RKO (cell line): Measurements from ENCODE around the gene TP73.

ENCODE experiments used
- DNase-seq: peaks from one replicate; pipeline ENCODE4 v3.0.0-alpha.2; 2016; ENCODE audit warnings: low spot score

TP73 gene

DNA sequence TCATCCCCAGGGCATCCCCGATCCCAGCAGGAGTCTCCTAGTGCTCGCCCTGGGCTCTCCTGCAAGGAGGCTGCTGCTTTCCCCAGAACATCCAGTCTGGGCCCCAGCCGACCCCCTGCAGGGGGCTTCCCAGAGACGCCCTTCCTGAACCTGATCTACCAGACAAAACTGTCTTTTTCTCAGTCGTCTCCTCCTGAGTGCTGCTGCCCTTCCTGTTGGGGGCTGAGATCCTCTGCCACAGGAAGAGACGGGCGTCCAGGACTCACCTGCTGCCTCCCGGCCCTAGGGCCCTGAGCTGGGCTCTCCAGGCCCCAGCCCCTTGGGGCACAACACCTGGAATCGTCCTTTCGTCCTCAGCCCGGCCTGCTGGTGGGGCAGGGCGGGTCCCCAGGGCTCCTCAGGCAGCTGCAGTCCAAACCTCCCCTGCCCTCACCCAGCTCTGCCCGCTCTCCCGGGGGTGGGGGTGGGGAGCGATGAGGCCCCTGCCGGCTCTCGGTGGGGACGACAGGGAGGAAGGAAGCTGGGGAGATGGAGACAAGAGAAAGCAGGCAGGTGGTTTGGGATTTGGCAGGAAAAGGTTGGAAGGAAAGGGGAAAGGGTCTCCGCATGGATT, 36.9 kb downstream of the TP73 start:
- DNase-seq: no peak

DNA sequence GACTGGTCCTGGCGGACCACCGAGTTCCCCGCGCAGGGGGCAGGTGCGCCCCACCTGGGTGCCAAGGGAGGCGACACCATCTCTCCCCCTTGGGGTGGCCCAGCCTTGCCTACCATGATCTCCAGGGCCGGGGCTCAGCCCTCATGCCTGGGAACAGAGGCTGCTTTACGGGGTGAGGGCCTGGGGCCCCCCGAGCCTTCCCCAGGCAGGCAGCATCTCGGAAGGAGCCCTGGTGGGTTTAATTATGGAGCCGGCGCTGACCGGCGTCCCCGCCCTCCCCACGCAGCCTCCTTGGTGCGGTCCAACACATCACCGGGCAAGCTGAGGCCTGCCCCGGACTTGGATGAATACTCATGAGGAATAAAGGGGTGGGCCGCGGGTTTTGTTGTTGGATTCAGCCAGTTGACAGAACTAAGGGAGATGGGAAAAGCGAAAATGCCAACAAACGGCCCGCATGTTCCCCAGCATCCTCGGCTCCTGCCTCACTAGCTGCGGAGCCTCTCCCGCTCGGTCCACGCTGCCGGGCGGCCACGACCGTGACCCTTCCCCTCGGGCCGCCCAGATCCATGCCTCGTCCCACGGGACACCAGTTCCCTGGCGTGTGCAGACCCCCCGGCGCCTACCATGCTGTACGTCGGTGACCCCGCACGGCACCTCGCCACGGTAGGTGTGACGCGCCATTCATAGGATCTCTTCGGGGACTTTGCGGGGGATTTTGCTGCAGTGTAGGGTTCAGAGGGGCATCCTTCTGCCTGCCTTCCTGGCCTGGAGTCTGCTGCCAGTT, 38.2 kb downstream of the TP73 start:
- DNase-seq: no peak

DNA sequence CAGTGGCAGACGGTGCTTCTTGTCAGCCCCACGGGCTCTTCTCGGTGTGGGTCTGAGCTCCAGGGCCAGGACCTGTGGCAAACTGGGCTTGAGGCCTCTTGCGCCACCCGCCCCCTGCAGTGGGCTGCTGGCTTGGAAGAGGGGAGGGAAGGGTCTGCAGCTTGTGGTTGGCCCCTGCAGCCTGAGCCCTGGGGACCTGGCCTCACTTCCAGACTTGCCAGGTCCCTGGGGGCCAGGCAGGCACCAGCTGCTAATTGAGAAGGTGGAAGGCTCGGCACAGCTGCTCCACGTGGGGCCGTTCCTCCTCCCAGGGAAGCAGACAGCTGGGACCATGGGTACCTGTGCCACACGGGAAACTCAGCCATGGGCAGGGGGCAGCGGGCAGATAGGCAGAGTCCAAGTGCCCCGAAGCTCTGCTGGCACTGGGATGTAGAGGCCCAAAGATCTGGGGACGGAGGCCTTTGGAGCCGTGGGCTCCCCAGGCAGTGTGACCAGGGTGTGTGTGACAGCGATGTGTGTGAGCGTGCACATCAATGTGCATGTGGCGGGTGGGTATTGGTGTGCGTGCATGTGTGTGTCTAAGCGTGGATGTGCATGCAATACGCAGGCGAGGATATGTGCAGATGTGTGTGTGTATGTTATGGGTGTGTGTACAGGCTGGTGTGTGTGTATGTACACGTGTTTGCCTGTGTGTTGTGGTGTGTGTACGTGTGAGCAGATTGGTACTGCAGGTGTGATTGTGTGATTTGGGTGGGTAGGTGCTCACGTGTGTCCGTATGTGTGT, 39.3 kb downstream of the TP73 start:
- no peak for DNase-seq

DNA sequence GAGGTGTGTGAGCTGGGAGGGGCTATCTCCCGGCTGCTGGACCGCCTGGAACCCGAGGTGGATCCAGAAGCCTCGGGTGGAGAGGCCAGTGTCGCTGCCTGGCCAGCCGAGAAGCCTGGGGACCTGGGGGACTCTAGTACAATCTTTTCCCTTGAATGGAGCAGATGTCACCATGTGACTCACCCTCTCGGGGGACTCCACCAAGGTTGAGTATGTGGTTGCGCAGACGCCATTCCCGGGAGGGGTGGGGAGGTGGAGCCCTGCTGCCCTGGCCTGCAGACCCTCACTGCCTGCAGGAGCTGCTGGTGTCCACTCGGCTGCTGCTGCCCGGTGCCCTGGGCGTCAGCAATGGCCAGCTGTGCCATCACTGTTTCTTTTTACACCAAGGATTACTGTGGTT, 40.3 kb downstream of the TP73 start:
- DNase-seq: no peak

DNA sequence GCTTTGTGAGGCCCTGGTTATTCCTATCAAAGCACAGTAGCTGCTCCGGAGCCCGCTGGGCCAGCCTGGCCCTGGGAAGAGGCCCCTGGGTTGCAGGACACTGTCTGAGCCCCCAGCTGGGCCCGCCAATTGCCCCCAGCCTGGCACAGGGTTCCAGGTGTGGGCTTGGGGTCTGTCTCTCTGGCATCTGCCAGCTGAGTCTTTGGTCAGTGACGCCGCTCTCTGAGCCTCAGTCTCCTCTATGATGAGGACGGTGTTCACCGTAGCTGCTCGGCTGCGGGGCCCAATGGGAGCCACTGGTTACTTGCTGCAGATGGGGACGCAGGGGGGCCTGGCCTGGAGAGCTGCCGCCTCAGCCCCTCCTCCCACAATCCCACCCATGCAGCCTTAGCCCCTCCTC, 41.0 kb downstream of the TP73 start:
- no peak for DNase-seq

DNA sequence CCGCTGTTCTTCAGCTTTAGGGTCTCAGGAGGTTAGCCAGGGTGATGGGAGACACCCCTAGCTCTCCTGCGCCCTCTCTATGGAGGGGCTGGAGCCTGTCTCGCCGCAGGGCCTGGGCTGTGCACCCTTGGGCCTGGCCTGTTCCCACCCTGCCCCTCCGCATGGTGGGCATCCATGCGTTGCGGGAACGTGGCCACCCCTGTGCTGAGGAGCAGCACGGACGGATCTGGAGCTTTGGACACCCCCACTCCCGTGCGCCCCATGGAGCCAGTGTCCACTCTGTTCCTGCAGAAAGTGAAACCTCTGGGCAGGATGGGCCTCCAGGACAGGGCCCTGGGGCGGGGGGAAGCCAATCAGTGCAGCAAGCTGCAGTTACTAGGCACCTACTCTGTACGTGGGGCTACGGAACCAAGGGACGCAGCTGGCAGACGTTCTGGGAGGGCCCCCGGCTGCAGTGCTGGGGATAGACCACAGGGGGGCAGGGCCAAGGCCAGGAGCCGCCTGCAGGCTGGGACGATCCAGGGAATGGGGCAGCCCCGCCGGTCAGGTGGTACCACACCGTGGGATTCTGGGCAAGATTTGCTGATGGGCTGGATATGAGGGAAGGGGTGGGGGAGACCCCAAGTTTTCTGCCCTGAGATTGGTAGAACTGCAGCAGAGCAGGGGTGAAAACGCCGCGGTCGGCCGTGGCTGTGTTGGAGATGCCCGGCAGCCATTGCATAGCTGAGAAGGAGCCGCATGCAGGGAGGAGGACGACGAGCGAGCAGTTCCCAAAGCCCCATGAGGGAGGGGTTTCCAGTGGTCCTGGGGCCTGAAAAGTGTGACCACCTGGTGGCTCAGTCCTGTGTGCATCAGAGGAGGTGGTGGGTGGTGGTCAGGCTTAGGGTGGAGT, 43.3 kb downstream of the TP73 start:
- DNase-seq: no peak

DNA sequence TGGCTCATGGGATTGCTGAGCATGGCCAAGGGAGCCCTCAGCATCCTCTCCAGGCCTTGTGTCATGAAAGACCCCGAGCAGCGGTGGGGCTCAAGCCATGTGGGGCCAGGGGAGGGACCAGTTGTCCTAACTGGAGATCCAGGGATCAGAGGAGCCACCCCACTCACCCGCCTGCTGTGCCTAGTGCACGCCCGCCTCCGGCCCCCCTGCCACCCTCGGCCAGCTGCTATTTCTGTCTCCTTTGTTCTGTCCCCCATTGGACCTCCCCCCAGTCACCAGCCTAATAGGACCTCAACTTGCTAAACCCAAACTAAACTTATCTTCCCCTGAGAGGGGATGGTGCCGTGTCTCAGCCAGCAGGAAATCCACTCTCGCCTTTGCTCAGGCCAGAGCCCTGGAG, 44.4 kb downstream of the TP73 start:
- DNase-seq: no peak

DNA sequence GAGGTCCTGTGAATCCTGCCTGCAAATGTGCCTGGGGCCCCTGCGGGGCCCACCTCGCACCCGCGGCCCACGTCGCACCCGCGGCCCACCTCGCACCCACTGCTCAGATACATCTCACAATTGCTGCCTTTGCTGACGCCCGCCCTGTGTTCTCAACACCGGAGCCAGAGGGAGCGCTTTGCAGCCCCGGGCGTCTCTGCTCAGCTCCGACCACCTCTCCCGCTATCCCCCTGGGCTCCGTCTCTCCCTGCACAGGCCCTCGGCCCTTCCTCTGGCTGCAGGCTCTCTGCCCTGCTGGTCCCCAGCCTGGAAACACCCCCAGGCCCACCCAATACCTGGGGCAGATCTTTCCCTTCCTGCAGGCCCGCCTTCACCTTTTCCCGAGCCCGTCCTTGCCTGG, 44.8 kb downstream of the TP73 start:
- no peak for DNase-seq

DNA sequence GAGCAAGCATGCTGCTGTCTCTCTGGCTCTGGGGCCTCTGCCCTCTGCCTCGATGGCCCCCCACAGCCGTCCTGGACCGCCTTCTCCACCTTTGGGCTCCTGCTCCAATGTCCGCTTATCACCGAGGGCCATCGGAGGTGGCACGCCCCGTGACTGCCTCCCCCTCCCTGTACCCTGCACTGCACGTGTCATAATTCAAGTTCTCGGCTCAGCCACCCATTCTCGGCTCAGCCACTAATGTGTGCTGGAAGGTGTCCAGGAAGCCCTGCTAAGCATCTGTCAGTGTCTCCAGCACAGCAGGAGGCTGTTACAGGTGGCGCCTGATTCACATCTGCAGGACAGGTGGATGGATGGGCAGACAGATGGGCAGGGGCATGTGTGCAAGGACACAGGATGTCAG, 45.5 kb downstream of the TP73 start:
- no peak for DNase-seq

DNA sequence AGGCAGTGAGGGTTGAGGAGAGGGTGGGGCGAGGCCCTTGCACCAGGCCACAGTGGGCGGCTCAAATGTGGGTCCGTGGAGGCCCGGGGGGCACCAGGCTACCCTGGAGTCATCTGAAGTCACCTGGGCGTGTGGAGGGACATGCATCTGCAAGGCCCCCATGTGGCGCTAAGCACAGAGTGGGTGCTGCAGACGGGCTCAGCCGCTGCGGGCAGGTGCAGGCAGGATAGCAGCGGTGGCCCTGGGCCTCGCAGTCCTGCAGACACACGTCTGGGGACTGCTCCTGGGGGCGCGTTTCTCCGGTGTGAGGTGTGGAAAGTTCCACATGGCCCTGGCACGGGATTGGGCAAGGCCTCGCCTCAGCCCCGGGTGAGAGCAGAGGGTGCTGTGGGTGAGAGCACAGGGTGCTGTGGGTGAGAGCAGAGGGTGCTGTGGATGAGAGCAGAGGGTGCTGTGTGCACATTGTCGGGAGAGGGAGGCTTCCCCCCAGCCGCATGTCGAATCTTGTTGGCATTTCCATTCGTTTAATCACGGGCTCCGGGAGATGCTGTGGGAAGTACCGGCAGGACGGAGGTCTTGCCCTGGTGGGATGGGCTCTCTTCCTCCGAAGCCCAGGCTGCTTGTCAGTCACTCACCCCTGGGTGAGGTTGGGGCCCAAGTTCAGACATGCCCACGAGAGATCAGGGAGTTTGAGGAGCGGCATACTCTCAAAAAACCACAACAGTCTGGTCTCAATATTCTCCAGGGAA, 46.5 kb downstream of the TP73 start:
- DNase-seq: no peak

DNA sequence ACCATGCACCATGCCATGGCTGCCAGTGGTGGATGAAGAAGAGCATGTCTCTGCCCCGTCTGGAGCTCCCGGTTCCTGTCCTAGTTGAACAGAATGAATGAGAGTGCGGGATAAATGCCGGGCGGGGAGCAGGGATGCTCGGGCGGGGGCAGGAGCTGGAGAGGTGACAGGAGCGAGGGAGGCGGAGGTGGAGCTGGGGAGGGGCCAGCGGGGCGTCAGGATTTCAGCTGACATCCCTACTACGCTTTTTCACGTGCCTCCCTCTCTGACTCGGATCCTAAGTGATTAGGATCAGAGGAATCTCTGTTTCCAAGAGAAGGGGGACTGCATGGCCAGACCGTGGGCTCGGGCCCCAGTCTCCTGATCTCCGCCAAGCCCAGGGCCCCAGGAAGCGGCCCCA, 47.3 kb downstream of the TP73 start:
- DNase-seq: no peak

DNA sequence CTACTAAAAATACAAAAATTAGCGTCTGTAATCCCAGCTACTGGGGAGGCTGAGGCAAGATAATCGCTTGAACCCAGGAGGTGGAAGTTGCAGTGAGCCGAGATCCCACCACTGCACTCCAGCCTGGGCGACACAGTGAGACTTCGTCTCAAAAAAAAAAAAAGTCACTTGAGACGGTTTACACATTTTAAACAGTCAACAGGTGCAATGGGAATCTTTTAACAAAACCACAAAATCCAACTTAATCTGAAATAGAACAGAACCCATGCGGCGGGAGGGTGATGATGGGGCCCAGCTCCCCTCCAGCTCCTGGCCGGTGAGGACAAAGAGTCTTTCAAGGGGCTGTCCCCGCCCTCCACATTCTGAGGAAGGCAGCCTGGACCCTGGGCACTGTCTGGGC, 48.3 kb downstream of the TP73 start:
- DNase-seq: no peak

DNA sequence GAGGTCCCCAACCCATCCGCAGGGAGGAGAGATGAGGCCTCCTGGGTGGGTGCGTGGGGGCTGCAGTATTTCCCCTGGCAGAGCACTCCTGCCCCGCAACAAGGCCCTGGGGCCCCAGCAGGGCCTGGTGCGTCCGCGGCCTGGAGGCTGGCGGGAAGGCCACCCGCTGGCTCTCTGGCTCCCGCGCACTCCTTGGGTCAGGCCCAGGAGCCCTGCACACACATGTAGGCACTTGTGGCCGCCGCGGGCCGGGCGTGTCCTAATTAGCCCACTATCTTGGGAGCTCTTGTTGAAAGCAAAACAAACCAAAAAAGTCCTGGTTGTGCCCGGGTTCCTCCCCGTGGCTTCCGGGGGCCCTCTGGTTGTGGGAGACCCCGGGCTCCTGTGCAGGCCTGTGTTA, 50.2 kb downstream of the TP73 start:
- no peak for DNase-seq

DNA sequence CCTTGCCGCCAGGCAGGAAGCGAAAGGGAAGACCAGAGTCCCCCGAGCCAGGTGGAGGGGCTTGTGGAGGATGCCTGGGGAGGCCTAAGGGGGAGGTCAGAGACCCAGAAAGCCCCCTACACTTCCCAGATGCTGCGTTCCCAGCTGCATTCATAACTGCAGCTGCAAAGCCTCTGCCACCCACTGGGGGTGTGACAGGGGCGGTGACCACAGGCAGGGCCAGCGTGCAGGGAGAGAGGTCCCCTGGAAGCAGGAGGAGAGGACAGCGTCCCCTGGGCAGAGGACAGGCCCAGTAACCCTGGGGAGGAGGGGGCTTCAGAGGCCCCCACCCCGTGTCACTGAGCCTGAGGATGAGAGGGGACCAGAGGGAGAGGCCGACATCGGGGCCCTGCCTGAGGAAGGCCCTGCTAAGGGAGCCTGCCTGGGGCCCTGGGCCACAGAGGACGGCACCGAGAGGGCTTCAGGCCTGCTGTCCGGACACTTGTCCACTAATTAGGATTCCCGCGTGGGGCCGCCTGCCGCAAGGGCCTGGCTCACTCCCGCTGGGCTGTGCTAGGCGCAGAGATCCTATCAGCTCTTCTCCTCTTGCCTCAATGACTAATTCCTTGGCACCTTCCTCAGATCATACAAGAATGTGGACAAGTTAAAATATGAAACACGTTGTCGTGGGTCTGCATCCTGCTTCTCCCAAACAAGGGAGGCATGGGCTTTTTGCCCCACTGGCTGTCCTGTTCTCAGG, 50.8 kb downstream of the TP73 start:
- DNase-seq: no peak

DNA sequence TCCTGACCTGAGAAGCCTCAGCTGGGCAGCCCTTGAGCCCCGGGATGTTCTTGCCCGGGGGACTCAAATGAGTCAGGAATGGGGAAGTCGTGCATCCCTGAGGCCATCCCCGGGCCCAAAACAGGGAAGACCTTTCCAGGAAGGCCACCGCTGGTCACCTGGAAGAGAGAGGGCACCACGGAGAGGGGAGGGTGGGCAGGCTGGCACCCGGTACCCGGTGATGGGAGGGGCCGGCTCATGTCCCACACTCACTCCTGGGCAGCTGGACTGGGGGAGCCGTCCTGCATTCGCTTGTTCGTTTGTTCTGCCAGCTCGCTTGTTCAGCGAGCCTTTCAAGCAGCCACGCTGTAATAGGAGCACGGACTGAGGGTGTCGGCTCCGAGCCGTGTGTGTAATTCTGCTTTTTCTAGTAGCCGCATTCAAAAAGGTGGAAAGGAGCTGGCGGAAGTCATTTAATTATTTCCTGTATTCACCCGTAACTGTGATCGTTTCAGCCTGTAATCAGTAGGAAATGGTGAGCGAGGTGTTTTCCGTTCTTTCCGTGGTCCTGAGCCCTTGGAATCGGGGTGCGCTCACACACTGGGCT, 51.6 kb downstream of the TP73 start:
- DNase-seq: no peak

DNA sequence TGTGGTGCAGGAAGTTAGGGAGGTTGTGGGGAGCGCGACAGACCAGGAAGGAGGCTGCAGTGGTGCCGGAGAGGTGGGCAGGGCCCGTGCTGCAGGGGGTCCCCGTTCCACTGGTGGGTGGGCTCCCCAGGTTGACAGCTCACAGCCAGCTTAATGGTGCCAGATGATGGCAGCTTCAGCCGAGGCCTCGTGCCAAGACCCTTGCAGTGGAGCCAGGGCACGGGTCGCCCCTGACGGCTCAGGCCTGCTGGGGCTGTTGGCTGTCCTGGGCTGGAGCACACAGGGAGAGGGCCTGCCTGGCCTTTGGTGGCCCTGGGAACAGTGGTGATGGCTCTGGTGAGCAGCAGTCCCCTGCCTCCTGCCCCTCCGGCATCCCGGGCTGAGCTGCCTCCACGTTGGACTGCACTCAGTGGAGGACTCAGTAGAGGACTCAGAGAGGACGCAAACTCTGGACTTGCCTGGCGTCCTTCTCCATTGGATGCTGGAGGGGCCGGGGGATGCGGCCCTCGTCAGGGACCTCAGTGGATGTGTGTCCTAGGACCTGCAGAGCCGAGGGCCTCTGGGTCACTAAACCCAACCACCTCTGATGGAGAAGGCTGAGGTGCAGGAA, 53.1 kb downstream of the TP73 start:
- DNase-seq: no peak

DNA sequence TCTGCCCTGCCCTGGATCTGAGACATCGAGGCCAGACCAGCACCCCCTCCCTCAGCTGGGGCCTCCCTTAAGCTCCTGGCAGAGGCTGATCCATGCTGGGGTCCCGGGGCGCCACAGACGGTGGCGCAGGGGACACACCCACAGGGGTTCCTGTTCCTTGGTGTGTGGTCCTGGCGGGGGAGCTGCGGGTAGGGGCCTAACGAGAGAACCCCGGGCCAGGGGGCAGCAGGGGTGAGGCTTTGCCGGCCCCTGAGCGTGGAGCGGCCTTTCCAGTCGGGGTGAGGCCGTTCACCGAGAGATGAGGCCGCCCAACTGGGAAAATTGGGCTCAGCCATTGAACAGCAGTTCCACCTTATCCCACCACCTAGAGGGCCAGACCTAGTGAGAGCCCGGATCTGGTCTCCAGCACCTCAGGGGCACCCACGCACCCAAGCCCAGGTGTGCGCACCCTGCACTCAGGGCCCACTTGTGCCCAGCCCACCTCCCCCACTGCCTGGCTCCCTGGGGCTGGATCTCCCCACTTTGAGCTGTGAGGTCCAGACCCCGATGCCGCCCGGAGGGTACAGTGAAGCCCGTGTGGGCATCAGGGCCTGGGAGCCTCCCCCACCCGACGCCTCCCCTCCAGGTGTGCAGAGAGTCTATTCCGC, 54.5 kb downstream of the TP73 start:
- no peak for DNase-seq

DNA sequence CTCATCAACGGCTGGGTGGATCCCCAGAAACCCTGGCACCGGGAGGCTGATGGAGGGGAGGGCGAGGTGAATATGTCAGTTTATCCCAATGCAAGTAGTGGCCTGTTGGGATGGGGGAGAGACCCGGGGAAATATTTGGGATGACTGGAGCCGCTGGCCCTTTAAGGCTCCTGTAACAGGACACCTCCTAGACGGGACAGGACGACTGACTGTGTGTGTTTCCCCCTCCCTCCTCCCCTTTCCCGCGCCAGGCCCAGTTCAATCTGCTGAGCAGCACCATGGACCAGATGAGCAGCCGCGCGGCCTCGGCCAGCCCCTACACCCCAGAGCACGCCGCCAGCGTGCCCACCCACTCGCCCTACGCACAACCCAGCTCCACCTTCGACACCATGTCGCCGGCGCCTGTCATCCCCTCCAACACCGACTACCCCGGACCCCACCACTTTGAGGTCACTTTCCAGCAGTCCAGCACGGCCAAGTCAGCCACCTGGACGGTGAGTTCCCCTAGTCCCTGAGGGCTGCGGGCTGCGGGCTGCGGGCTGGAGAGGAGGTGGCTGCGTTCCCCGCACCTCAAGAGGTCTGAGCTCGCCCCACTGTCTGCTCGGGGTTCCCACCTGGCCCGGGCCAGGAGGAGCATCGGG, 55.1 kb downstream of the TP73 start:
- DNase-seq: no peak

DNA sequence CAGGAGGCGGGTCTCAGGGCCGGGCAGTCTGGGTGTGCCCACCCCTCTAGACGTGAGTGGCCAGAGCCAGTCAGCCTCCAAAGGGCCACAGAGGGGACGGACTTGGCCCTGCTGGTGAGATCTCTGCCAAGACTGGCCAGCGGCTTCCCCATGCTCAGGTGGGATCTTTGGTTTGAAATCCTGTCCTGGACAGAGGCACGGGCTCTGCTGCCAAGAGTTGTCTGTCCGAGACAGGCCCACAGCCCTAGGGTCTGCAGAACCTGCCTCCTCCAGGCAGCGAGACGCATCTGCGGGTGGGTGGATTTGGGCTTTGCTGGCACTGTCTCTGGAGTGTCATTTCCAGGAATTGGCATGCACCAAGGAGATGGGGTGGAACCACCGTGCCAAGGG, 55.6 kb downstream of the TP73 start:
- DNase-seq: no peak
